ENCODE results near the gene PRRT1B. TPM values are rescaled to one million over a fixed set of nuclear protein-coding genes. Genes with fewer than 3 reads are reported as not detected.

The PRRT1B gene
- total and polyA plus RNA-seq, 2 experiments from 2014 or later: 0.24 TPM; not detected in 1

DNA sequence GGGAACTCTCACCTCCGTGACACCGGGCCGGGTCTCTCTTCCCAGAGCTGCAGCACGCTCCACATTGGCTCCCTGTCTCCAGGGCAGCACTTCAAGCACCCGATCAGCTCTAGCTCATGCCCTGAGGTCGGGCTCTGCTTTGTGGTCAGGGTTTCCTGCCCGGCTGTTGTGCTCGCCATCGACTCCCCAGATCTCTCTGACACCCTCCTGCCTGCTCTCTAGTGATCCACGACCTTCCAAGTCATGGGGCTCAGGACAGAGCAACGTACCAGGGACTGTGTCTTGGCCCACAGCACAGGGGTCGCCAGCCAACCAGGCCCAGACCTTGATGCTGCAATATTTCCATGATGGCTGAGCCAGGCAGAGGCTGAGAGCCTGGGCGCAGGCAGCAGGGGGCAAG is 45.1 kb downstream of the PRRT1B start (continued):
- TF ChIP-seq STAT1 (IDR thresholded peaks at IDR 0.05; ENCODE audit: unreplicated experiment) (no peak), NANOG (IDR thresholded peaks at IDR 0.05; ENCODE audit: borderline replicate concordance) (no peak)
- TF ChIP-seq, protein P1, sequence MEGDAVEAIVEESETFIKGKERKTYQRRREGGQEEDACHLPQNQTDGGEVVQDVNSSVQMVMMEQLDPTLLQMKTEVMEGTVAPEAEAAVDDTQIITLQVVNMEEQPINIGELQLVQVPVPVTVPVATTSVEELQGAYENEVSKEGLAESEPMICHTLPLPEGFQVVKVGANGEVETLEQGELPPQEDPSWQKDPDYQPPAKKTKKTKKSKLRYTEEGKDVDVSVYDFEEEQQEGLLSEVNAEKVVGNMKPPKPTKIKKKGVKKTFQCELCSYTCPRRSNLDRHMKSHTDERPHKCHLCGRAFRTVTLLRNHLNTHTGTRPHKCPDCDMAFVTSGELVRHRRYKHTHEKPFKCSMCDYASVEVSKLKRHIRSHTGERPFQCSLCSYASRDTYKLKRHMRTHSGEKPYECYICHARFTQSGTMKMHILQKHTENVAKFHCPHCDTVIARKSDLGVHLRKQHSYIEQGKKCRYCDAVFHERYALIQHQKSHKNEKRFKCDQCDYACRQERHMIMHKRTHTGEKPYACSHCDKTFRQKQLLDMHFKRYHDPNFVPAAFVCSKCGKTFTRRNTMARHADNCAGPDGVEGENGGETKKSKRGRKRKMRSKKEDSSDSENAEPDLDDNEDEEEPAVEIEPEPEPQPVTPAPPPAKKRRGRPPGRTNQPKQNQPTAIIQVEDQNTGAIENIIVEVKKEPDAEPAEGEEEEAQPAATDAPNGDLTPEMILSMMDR (conservative IDR thresholded peaks at IDR 0.05; ENCODE audit: low read depth in 2 of 2): no peak
- TF ChIP-seq, protein P2, sequence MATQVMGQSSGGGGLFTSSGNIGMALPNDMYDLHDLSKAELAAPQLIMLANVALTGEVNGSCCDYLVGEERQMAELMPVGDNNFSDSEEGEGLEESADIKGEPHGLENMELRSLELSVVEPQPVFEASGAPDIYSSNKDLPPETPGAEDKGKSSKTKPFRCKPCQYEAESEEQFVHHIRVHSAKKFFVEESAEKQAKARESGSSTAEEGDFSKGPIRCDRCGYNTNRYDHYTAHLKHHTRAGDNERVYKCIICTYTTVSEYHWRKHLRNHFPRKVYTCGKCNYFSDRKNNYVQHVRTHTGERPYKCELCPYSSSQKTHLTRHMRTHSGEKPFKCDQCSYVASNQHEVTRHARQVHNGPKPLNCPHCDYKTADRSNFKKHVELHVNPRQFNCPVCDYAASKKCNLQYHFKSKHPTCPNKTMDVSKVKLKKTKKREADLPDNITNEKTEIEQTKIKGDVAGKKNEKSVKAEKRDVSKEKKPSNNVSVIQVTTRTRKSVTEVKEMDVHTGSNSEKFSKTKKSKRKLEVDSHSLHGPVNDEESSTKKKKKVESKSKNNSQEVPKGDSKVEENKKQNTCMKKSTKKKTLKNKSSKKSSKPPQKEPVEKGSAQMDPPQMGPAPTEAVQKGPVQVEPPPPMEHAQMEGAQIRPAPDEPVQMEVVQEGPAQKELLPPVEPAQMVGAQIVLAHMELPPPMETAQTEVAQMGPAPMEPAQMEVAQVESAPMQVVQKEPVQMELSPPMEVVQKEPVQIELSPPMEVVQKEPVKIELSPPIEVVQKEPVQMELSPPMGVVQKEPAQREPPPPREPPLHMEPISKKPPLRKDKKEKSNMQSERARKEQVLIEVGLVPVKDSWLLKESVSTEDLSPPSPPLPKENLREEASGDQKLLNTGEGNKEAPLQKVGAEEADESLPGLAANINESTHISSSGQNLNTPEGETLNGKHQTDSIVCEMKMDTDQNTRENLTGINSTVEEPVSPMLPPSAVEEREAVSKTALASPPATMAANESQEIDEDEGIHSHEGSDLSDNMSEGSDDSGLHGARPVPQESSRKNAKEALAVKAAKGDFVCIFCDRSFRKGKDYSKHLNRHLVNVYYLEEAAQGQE (IDR thresholded peaks at IDR 0.05; ENCODE audit: unreplicated experiment): no peak

- H3K4me1 Mint-ChIP-seq: no peaks in the 10 kb centered on the region
- Histone ChIP-seq H3K79me2 (replicated peaks; ENCODE audit: insufficient read depth) (no peaks in the 10 kb centered on the region), H3K4me1 (ENCODE audit: insufficient read depth) (no peaks in the 10 kb centered on the region), H3K4me3 (no peak overlapping the region), H3K36me3 (ENCODE audit: insufficient read depth) (no peaks in the 10 kb centered on the region; the same call in 1 of the 2 replicates), H3K4me2 (no peak overlapping the region), H3F3A (replicated peaks; ENCODE audit: low read depth) (0 out of 2 replicates have a peak, but pooled peaks cover 3% of the 10 kb centered on the region), H4K20me1 (replicated peaks; ENCODE audit: insufficient read depth) (no peaks in the 10 kb centered on the region), H3K27me3 (ENCODE audit: insufficient read depth) (no peaks in the 10 kb centered on the region), H3K27ac (ENCODE audit: low read depth) (no peak overlapping the region), H3K9me2 (ENCODE audit: insufficient read depth) (no peaks in the 10 kb centered on the region), H2AFZ (no peak overlapping the region)
- peaks cover 24% of the 10 kb centered on the region for H3K36me3 Mint-ChIP-seq (ENCODE audit: low read depth)
- H3K27me3 Mint-ChIP-seq (ENCODE audit: insufficient read depth, low read depth, poor library complexity): peaks cover 16% of the 10 kb centered on the region
- peak; percentile 96 for ATAC-seq
- DNase-seq (ENCODE audit: low spot score): peak; percentile 88
- peak overlapping the region; percentile 78 for H3K27ac Mint-ChIP-seq
- TF ChIP-seq, protein P2 (IDR thresholded peaks at IDR 0.05; ENCODE audit: unreplicated experiment): no peak
- TF ChIP-seq, protein P1 (conservative IDR thresholded peaks at IDR 0.05; ENCODE audit: low read depth in 2 of 2): peak; percentile 71 to 94
- no peak overlapping the region for H3K4me3 Mint-ChIP-seq
- H3K9me3 Mint-ChIP-seq: no peaks in the 10 kb centered on the region; the same call in 2 of the 3 replicates
These were observed 45.9 kb downstream of the PRRT1B start for GRCh38 chr9:131590907-131591844.

Measured in GM23338 (cell line).